SK-N-SH (cell line): ENCODE measurements around the gene HTR7. TPM values are rescaled to one million over a fixed set of nuclear protein-coding genes. Genes with fewer than 3 reads are reported as not detected.

Source experiments
- CTCF ChIA-PET: fragments of 300-600, 350-600 bp; formaldehyde crosslinking; extraction: SDS; loops from one replicate; lab custom pipeline; 2021; lab: Yijun Ruan, JAX
- POLR2A ChIA-PET: fragments of 350-600 bp; sonication (Branson Sonifier 250); formaldehyde crosslinking; extraction: SDS; loops from one replicate; lab custom pipeline; 2020; ENCODE audit warnings: antibody characterized with exemption, inconsistent platforms; lab: Yijun Ruan, JAX
- DNase-seq: peaks from one replicate; pipeline ENCODE4 v3.0.0; 2012
- H2AFZ ChIP-seq: fragments of 200-600 bp; sonication (generic); 2 replicates; pipeline ENCODE4 v1.8.1; 2016; ENCODE audit warnings: antibody characterized with exemption, mild to moderate bottlenecking, low read depth
- H3F3A ChIP-seq: fragments of 200-600 bp; sonication (generic); replicated peaks from 2 replicates; pipeline ENCODE3; 2016; ENCODE audit warnings: antibody characterized with exemption, mild to moderate bottlenecking; ENCODE audit not compliant: insufficient read depth
- H3K27ac ChIP-seq, 2 experiments: fragments of 200-500 bp in 1 of 2; fragments of 200-600 bp in 1 of 2; sonication (Bioruptor generic) in 1 of 2; sonication (generic), shearing (Covaris generic) in 1 of 2; 2 replicates each; pipeline versions ENCODE4 v1.5.1 to v1.6.1; 2014 to 2016; ENCODE audit warnings: low read depth in 2 of 2, inconsistent platforms in 1 of 2, low read length in 1 of 2, mild to moderate bottlenecking in 1 of 2, mixed read lengths in 1 of 2
- H3K27me3 ChIP-seq: fragments of 200-600 bp; sonication (generic), shearing (Covaris generic); 2 replicates; pipeline ENCODE4 v1.6.1; 2016; ENCODE audit warnings: mixed run types; ENCODE audit not compliant: insufficient read depth
- H3K36me3 ChIP-seq, 2 experiments: fragments of 200-500 bp in 1 of 2; fragments of 200-600 bp in 1 of 2; sonication (Bioruptor generic) in 1 of 2; sonication (generic) in 1 of 2; replicated peaks in 1 of 2; 2 replicates each; pipeline versions ENCODE3 to v1.5.1; 2014 to 2016; ENCODE audit warnings: low read length in 1 of 2, mild to moderate bottlenecking in 1 of 2; ENCODE audit not compliant: insufficient read depth in 2 of 2, control insufficient read depth in 1 of 2
- H3K4me1 ChIP-seq, 2 experiments: fragments of 200-500 bp in 1 of 2; fragments of 200-600 bp in 1 of 2; sonication (Bioruptor generic) in 1 of 2; sonication (generic), shearing (Covaris generic) in 1 of 2; 2 replicates each; pipeline versions ENCODE4 v1.5.1 to v1.6.1; 2014 to 2016; ENCODE audit warnings: low read depth in 1 of 2, low read length in 1 of 2, mixed run types in 1 of 2; ENCODE audit not compliant: insufficient read depth in 2 of 2, control insufficient read depth in 1 of 2
- H3K4me2 ChIP-seq: fragments of 200-600 bp; sonication (generic), shearing (Covaris generic); 2 replicates; pipeline ENCODE4 v1.6.1; 2017; ENCODE audit warnings: mixed run types
- H3K4me3 ChIP-seq, 2 experiments: fragments of 200-500 bp in 1 of 2; fragments of 200-600 bp in 1 of 2; sonication (Bioruptor generic) in 1 of 2; sonication (generic), shearing (Covaris generic) in 1 of 2; 2 replicates each; pipeline versions ENCODE4 v1.5.1 to v1.8.1; 2014 to 2016; ENCODE audit warnings: low read depth in 2 of 2, inconsistent platforms in 1 of 2, low read length in 1 of 2, mild to moderate bottlenecking in 1 of 2, mixed read lengths in 1 of 2, moderate library complexity in 1 of 2
- H3K79me2 ChIP-seq: fragments of 200-600 bp; sonication (generic); 2 replicates; pipeline ENCODE4 v1.8.1; 2017; ENCODE audit warnings: mild to moderate bottlenecking; ENCODE audit not compliant: insufficient read depth
- H3K9ac ChIP-seq: fragments of 200-600 bp; sonication (generic); 2 replicates; pipeline ENCODE4 v1.6.1; 2017; ENCODE audit warnings: mixed run types
- H3K9me2 ChIP-seq: fragments of 200-600 bp; sonication (generic); 2 replicates; pipeline ENCODE4 v1.6.1; 2017; ENCODE audit warnings: mixed run types
- H3K9me3 ChIP-seq: fragments of 200-600 bp; sonication (generic); 2 replicates; pipeline ENCODE4 v1.6.1; 2017; ENCODE audit warnings: mixed run types, mild to moderate bottlenecking, moderate library complexity
- H4K20me1 ChIP-seq: fragments of 200-600 bp; sonication (generic); 2 replicates; pipeline ENCODE4 v1.6.1; 2017; ENCODE audit warnings: mild to moderate bottlenecking, mixed run types; ENCODE audit not compliant: insufficient read depth
- CHD2 ChIP-seq: fragments of 150-350 bp; IDR thresholded peaks from 2 replicates; pipeline ENCODE4 v1.6.1; 2018; ENCODE audit warnings: low read length; ENCODE audit not compliant: partially characterized antibody
- ELF1 ChIP-seq: IDR thresholded peaks from 2 replicates; pipeline ENCODE4 v1.4.0; 2012
- EP300 ChIP-seq, 2 experiments: IDR thresholded peaks; 2 replicates each; pipeline versions ENCODE4 v1.4.0 to v1.6.1; 2012; ENCODE audit warnings: borderline replicate concordance in 1 of 2, low read depth in 1 of 2, low read length in 1 of 2
- EZH2phosphoT487 ChIP-seq: fragments of 200-600 bp; sonication (generic); IDR thresholded peaks from 2 replicates; pipeline ENCODE4 v1.6.1; 2017; ENCODE audit warnings: low read depth, mixed run types, mild to moderate bottlenecking, antibody characterized with exemption, moderate library complexity, borderline replicate concordance
- GABPA ChIP-seq: IDR thresholded peaks from 2 replicates; pipeline ENCODE4 v1.4.0; 2012; ENCODE audit warnings: low read depth, mild to moderate bottlenecking
- GATA2 ChIP-seq: sonication (generic); formaldehyde crosslinking; IDR thresholded peaks from 2 replicates; pipeline ENCODE4 v1.5.0; 2020; ENCODE audit warnings: mild to moderate bottlenecking, missing genetic modification reagents
- JUND ChIP-seq: IDR thresholded peaks from 2 replicates; pipeline ENCODE4 v1.4.0; 2012
- MXI1 ChIP-seq: IDR thresholded peaks from 2 replicates; pipeline ENCODE4 v1.6.1; 2012; ENCODE audit warnings: mild to moderate bottlenecking, low read depth, low read length, improper control_type of control experiment
- POLR2AphosphoS5 ChIP-seq: IDR thresholded peaks from 2 replicates; pipeline ENCODE4 v1.6.1; 2012; ENCODE audit warnings: low read depth, low read length
- RCOR1 ChIP-seq: fragments of 150-350 bp; IDR thresholded peaks from 2 replicates; pipeline ENCODE4 v1.6.1; 2017; ENCODE audit warnings: antibody characterized with exemption, low read length
- RFX5 ChIP-seq: IDR thresholded peaks from 2 replicates; pipeline ENCODE4 v1.6.1; 2012; ENCODE audit warnings: mild to moderate bottlenecking, improper control_type of control experiment, low read length
- RXRA ChIP-seq: IDR thresholded peaks from 2 replicates; pipeline ENCODE4 v1.4.0; 2012; ENCODE audit warnings: low read depth, mild to moderate bottlenecking, borderline replicate concordance
- SMC3 ChIP-seq: IDR thresholded peaks from 2 replicates; pipeline ENCODE4 v1.6.1; 2012; ENCODE audit warnings: low read depth, low read length, improper control_type of control experiment
- USF2 ChIP-seq: fragments of 150-350 bp; IDR thresholded peaks from 2 replicates; pipeline ENCODE4 v1.6.1; 2017; ENCODE audit warnings: antibody characterized with exemption, low read length, low read depth, borderline replicate concordance
- WGBS: methylation state at CpG from one replicate; pipeline ENCODE4 v1.1.6; 2017; ENCODE audit warnings: low lambda C conversion rate; 5-methylcytosine and 5-hydroxymethylcytosine counted together
- polyA plus RNA-seq, 3 experiments: library from polyadenylated mRNA; depleted of rRNA; stranded (reverse); fragments of >200 nt; gene quantifications; 2 replicates each; pipeline ENCODE4 v1.2.3, GENCODE V29; 2012
- TF ChIP-seq, protein P1 (sequence below): IDR thresholded peaks from 2 replicates; pipeline ENCODE4 v1.6.1; 2012; ENCODE audit warnings: mild to moderate bottlenecking, low read depth, low read length, moderate library complexity
- TF ChIP-seq, protein P2 (sequence below): IDR thresholded peaks from 2 replicates; pipeline ENCODE4 v1.4.0; 2012; ENCODE audit warnings: low read depth, borderline replicate concordance

The HTR7 gene
- polyA plus RNA-seq, 1 of the 3 experiments (the other 2 are of a cell fraction) = 0.16 TPM

DNA sequence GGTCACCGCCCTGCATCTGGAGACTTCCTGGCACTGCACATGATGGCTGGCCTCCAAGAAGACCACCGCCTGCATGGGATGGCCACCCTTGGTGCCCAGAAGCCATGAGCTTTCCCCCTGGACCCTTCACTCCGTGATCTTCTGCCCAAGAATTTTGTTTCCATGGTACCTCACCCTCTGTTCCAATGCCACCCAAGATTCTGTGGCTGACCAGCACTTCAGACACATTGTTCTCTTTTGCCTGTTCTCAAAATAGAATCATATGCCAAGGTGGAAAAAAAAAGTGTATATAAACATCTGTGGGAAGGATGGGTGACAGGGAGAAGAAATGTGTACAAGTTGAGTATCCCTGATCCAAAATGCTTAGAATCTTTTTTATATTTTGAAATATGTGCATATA is 12.1 kb downstream of the HTR7 start:
- CTCF ChIA-PET = no interaction called here
- H3K27me3 ChIP-seq = peaks cover 10% of the 10 kb centered on the region; the same call in 1 of the 2 replicates

More for the DNA sequence above, 12.1 kb downstream of the HTR7 start:
- H3K9ac ChIP-seq = no peak overlapping the region
- no peaks in the 10 kb centered on the region for H3K4me1 ChIP-seq
- WGBS = 34% methylated on average over 3 of the region's 3 CpGs
- no peak overlapping the region for H2AFZ ChIP-seq
- TF ChIP-seq SMC3 = no peak
- no peak for TF ChIP-seq GATA2 (CRISPR knock-in tag)
- no peak for TF ChIP-seq ELF1
- TF ChIP-seq EP300 (IDR thresholded peaks at IDR 0.05; ENCODE audit: borderline replicate concordance in 1 of 2, low read depth in 1 of 2, low read length in 1 of 2) = no peak
- TF ChIP-seq CHD2 = no peak
- TF ChIP-seq USF2 = no peak
- TF ChIP-seq RFX5 = no peak
- TF ChIP-seq, protein P1, sequence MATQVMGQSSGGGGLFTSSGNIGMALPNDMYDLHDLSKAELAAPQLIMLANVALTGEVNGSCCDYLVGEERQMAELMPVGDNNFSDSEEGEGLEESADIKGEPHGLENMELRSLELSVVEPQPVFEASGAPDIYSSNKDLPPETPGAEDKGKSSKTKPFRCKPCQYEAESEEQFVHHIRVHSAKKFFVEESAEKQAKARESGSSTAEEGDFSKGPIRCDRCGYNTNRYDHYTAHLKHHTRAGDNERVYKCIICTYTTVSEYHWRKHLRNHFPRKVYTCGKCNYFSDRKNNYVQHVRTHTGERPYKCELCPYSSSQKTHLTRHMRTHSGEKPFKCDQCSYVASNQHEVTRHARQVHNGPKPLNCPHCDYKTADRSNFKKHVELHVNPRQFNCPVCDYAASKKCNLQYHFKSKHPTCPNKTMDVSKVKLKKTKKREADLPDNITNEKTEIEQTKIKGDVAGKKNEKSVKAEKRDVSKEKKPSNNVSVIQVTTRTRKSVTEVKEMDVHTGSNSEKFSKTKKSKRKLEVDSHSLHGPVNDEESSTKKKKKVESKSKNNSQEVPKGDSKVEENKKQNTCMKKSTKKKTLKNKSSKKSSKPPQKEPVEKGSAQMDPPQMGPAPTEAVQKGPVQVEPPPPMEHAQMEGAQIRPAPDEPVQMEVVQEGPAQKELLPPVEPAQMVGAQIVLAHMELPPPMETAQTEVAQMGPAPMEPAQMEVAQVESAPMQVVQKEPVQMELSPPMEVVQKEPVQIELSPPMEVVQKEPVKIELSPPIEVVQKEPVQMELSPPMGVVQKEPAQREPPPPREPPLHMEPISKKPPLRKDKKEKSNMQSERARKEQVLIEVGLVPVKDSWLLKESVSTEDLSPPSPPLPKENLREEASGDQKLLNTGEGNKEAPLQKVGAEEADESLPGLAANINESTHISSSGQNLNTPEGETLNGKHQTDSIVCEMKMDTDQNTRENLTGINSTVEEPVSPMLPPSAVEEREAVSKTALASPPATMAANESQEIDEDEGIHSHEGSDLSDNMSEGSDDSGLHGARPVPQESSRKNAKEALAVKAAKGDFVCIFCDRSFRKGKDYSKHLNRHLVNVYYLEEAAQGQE = no peak
- no peak for TF ChIP-seq RXRA
- no peak for TF ChIP-seq POLR2AphosphoS5
- no peak for TF ChIP-seq GABPA
- TF ChIP-seq MXI1 = no peak
- no peak for TF ChIP-seq JUND
- no peak for TF ChIP-seq RCOR1
- no peak for TF ChIP-seq EZH2phosphoT487
- TF ChIP-seq, protein P2, sequence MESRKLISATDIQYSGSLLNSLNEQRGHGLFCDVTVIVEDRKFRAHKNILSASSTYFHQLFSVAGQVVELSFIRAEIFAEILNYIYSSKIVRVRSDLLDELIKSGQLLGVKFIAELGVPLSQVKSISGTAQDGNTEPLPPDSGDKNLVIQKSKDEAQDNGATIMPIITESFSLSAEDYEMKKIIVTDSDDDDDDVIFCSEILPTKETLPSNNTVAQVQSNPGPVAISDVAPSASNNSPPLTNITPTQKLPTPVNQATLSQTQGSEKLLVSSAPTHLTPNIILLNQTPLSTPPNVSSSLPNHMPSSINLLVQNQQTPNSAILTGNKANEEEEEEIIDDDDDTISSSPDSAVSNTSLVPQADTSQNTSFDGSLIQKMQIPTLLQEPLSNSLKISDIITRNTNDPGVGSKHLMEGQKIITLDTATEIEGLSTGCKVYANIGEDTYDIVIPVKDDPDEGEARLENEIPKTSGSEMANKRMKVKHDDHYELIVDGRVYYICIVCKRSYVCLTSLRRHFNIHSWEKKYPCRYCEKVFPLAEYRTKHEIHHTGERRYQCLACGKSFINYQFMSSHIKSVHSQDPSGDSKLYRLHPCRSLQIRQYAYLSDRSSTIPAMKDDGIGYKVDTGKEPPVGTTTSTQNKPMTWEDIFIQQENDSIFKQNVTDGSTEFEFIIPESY = no peak
- H3K4me2 ChIP-seq = no peak overlapping the region
- H3K9me2 ChIP-seq = no peaks in the 10 kb centered on the region
- no peaks in the 10 kb centered on the region for H3K79me2 ChIP-seq
- H3F3A ChIP-seq = no peaks in the 10 kb centered on the region
- DNase-seq = no peak
- H3K36me3 ChIP-seq = no peaks in the 10 kb centered on the region
- H4K20me1 ChIP-seq = no peaks in the 10 kb centered on the region
- H3K4me3 ChIP-seq = no peak overlapping the region
- H3K9me3 ChIP-seq = peaks cover under 1% of the 10 kb centered on the region; the same call in 1 of the 2 replicates
- H3K27ac ChIP-seq = no peak overlapping the region
- POLR2A ChIA-PET = no interaction called here
